HCT116 (cell line): ENCODE measurements around the gene TMEM42. TPM values are rescaled to one million over a fixed set of nuclear protein-coding genes. Genes with fewer than 3 reads are reported as not detected.

Experiments used
- ATAC-seq: fragments of 200-7000 bp; cut with Tn5 transposase; 2 replicates; pipeline ENCODE4 v1.9.1; 2020; ENCODE audit warnings: mild to moderate bottlenecking, moderate library complexity
- BruUV-seq: library from RNA; stranded (reverse); fragments of 400-500 nt; replicated peaks from 2 replicates; lab custom pipeline; 2021; lab: Mats Ljungman, UMichigan
- CTCF ChIA-PET: fragments of 300-600 bp; sonication (Branson Sonifier 250); formaldehyde crosslinking; loops from one replicate; lab custom pipeline; 2021; ENCODE audit warnings: antibody characterized with exemption; lab: Charles Lee
- POLR2A ChIA-PET: fragments of 300-600, 350-600 bp; sonication (Branson Sonifier 250); formaldehyde crosslinking; loops from one replicate; lab custom pipeline; 2021; ENCODE audit warnings: antibody characterized with exemption; lab: Charles Lee
- RAD21 ChIA-PET, 2 experiments: fragments of 300-600 bp; sonication (Branson Sonifier 250); formaldehyde crosslinking; loops; one replicate each; lab custom pipeline; 2023; ENCODE audit warnings: low total read pairs in 2 of 2; ENCODE audit not compliant: uncharacterized antibody in 2 of 2, unreplicated experiment in 2 of 2, low non-redundant PET in 1 of 2; lab: Charles Lee
- DNase-seq: peaks from one replicate; pipeline ENCODE4 v3.0.0-alpha.2; 2010; ENCODE audit warnings: low read depth, low spot score
- H2AFZ ChIP-seq: fragments of 200-600 bp; shearing (Covaris generic), sonication (generic); 2 replicates; pipeline ENCODE4 v1.6.1; 2017; ENCODE audit warnings: low read depth, mixed run types, mixed read lengths, antibody characterized with exemption, low read length; ENCODE audit not compliant: poor library complexity, severe bottlenecking
- H3K27ac ChIP-seq: 2 replicates; pipeline ENCODE4 v1.5.1; 2012; ENCODE audit warnings: low read depth, low read length
- H3K27me3 ChIP-seq: fragments of 200-600 bp; sonication (generic); 2 replicates; pipeline ENCODE4 v1.6.1; 2016; ENCODE audit warnings: mixed run types, low read length, mixed read lengths; ENCODE audit not compliant: insufficient read depth
- H3K36me3 ChIP-seq, 2 experiments: fragments of 200-500 bp in 1 of 2; fragments of 200-600 bp in 1 of 2; sonication (Bioruptor generic) in 1 of 2; sonication (generic) in 1 of 2; 2 replicates each; pipeline versions ENCODE4 v1.5.1 to v1.6.1; 2014 to 2016; ENCODE audit warnings: low read length in 2 of 2, inconsistent platforms in 1 of 2, mixed read lengths in 1 of 2, mixed run types in 1 of 2; ENCODE audit not compliant: insufficient read depth in 2 of 2, control insufficient read depth in 1 of 2
- H3K4me1 ChIP-seq, 2 experiments: fragments of 200-600 bp in 1 of 2; sonication (generic) in 1 of 2; 2 replicates each; pipeline versions ENCODE4 v1.5.1 to v1.6.1; 2012 to 2017; ENCODE audit warnings: low read length in 2 of 2, inconsistent platforms in 1 of 2, mild to moderate bottlenecking in 1 of 2, mixed read lengths in 1 of 2, mixed run types in 1 of 2, moderate library complexity in 1 of 2; ENCODE audit not compliant: insufficient read depth in 2 of 2, control insufficient read depth in 1 of 2
- H3K4me2 ChIP-seq: fragments of 200-600 bp; sonication (generic); 2 replicates; pipeline ENCODE4 v1.6.1; 2017; ENCODE audit warnings: mixed run types, low read length, mixed read lengths
- H3K4me3 ChIP-seq, 2 experiments: fragments of 200-600 bp in 1 of 2; sonication (generic) in 1 of 2; replicated peaks in 1 of 2; 2 replicates each; pipeline ENCODE4 v1.5.1; 2011 to 2016; ENCODE audit warnings: low read length in 2 of 2, control low read depth in 1 of 2, low read depth in 1 of 2, mild to moderate bottlenecking in 1 of 2, mixed read lengths in 1 of 2, mixed run types in 1 of 2
- H3K79me2 ChIP-seq: fragments of 200-600 bp; sonication (generic); 2 replicates; pipeline ENCODE4 v1.6.1; 2017; ENCODE audit warnings: mild to moderate bottlenecking, mixed run types, low read length, moderate library complexity, mixed read lengths; ENCODE audit not compliant: insufficient read depth
- H3K9ac ChIP-seq: fragments of 200-600 bp; sonication (generic); 2 replicates; pipeline ENCODE4 v1.6.1; 2016; ENCODE audit warnings: low read length, mixed read lengths
- H3K9me2 ChIP-seq: fragments of 200-600 bp; sonication (generic), shearing (Covaris generic); 2 replicates; pipeline ENCODE4 v1.6.1; 2017; ENCODE audit warnings: mixed run types, mild to moderate bottlenecking, moderate library complexity; ENCODE audit not compliant: insufficient read depth
- H3K9me3 ChIP-seq, 2 experiments: fragments of 200-500 bp in 1 of 2; fragments of 200-600 bp in 1 of 2; sonication (Bioruptor generic) in 1 of 2; sonication (generic) in 1 of 2; 2 replicates each; pipeline ENCODE4 v1.6.1; 2014 to 2017; ENCODE audit warnings: low read length in 2 of 2, mixed read lengths in 2 of 2, inconsistent platforms in 1 of 2, low read depth in 1 of 2, mild to moderate bottlenecking in 1 of 2, mixed run types in 1 of 2, moderate library complexity in 1 of 2; ENCODE audit not compliant: control insufficient read depth in 1 of 2, insufficient read depth in 1 of 2
- H4K20me1 ChIP-seq: fragments of 200-600 bp; sonication (generic), shearing (Covaris generic); 2 replicates; pipeline ENCODE4 v1.6.1; 2017; ENCODE audit warnings: mixed run types, mild to moderate bottlenecking, moderate library complexity; ENCODE audit not compliant: insufficient read depth
- CBX3 ChIP-seq: IDR thresholded peaks from 2 replicates; pipeline ENCODE4 v1.6.1; 2012; ENCODE audit warnings: low read depth
- CEBPB ChIP-seq: IDR thresholded peaks from 2 replicates; pipeline ENCODE4 v1.6.1; 2012; ENCODE audit warnings: low read depth
- EGR1 ChIP-seq: IDR thresholded peaks from 2 replicates; pipeline ENCODE4 v1.6.1; 2012; ENCODE audit warnings: low read depth
- ELF1 ChIP-seq: IDR thresholded peaks from 2 replicates; pipeline ENCODE4 v1.6.1; 2012; ENCODE audit warnings: low read depth, borderline replicate concordance
- EZH2phosphoT487 ChIP-seq: fragments of 200-600 bp; IDR thresholded peaks from 2 replicates; pipeline ENCODE4 v1.6.1; 2018; ENCODE audit warnings: antibody characterized with exemption, borderline replicate concordance
- FOSL1 ChIP-seq: IDR thresholded peaks from 2 replicates; pipeline ENCODE4 v1.6.1; 2012; ENCODE audit warnings: low read depth
- MAX ChIP-seq: IDR thresholded peaks from 2 replicates; pipeline ENCODE4 v1.6.1; 2012
- POLR2A ChIP-seq: IDR thresholded peaks from 2 replicates; pipeline ENCODE4 v1.7.0; 2011; ENCODE audit warnings: borderline replicate concordance; ENCODE audit not compliant: insufficient read depth, insufficient read length; ENCODE audit errors: extremely low read depth
- POLR2AphosphoS5 ChIP-seq: IDR thresholded peaks from 2 replicates; pipeline ENCODE4 v1.6.1; 2011; ENCODE audit warnings: mild to moderate bottlenecking, low read depth, low read length, moderate library complexity
- REST ChIP-seq: IDR thresholded peaks from 2 replicates; pipeline ENCODE4 v1.6.1; 2012; ENCODE audit warnings: low read depth
- SP1 ChIP-seq: IDR thresholded peaks from 2 replicates; pipeline ENCODE4 v1.6.1; 2012; ENCODE audit warnings: low read depth
- TCF7L2 ChIP-seq: IDR thresholded peaks from 2 replicates; pipeline ENCODE4 v1.7.0; 2011; ENCODE audit warnings: borderline replicate concordance, inconsistent platforms; ENCODE audit not compliant: insufficient read depth, insufficient read length; ENCODE audit errors: extremely low read depth
- ZFX ChIP-seq: fragments of 450-650 bp; IDR thresholded peaks from 2 replicates; pipeline ENCODE4 v1.6.1; 2017
- ZNF274 ChIP-seq: fragments of 200-500 bp; sonication (Bioruptor generic); IDR thresholded peaks from 2 replicates; pipeline ENCODE4 v1.6.1; 2014; ENCODE audit warnings: mild to moderate bottlenecking, low read depth, low read length, inconsistent platforms
- intact Hi-C: fragments of 100-400 bp; cut with micrococcal nuclease; formaldehyde crosslinking; loops from 2 replicates; pipeline ENCODE4 v1.10.0; 2022
- total RNA-seq: library from RNA; stranded (reverse); gene quantifications from one replicate; pipeline ENCODE4 v1.2.1, GENCODE V29; 2021; ENCODE audit not compliant: unreplicated experiment

Gene TMEM42
- total RNA-seq, 1 experiment from 2014 or later: 13.9 TPM

GRCh38 chr3:44860117-44860516 is 1.6 kb upstream of the TMEM42 start (continued):
- TF ChIP-seq EZH2phosphoT487 (no peak), ELF1 (no peak), ZNF274 (no peak), POLR2AphosphoS5 (no peak)

GRCh38 chr3:44862226-44862637 is 520 bp downstream of the TMEM42 start:
- Histone ChIP-seq H3K9ac (peak overlapping the region; percentile 68), H3K9me3 (peaks cover 0 to 4% of the 10 kb centered on the region in 2 experiments; a peak in 2 of 4 replicates), H3K36me3 (peaks cover 0 to 8% of the 10 kb centered on the region in 2 experiments; a peak in 1 of 4 replicates), H3K4me2 (peak overlapping the region; percentile 87), H3K4me3 (peak overlapping the region; percentile 62 to 65), H3K9me2 (no peaks in the 10 kb centered on the region), H2AFZ (no peak overlapping the region), H3K27ac (peak overlapping the region; percentile 60), H4K20me1 (no peaks in the 10 kb centered on the region), H3K27me3 (no peaks in the 10 kb centered on the region), H3K4me1 (peaks cover 9 to 16% of the 10 kb centered on the region in 2 experiments; a peak in 2 of 4 replicates), H3K79me2 (no peaks in the 10 kb centered on the region; the same call in 1 of the 2 replicates)
- CTCF ChIA-PET: no interaction called here
- POLR2A ChIA-PET: interaction anchor here (0.8 kb wide), 1 partner anchor 101 kb away, joined by 3 read pairs; the partner anchor contains the start of genes KIAA1143 and KIF15
- DNase-seq (no peak), ATAC-seq (peak; percentile 65)
- BruUV-seq: no TSS peak
- RAD21 ChIA-PET: no interaction called here
- intact Hi-C loops: no loop called here
- TF ChIP-seq SP1 (no peak), MAX (peak; percentile 72)

- Histone ChIP-seq H4K20me1 (no peaks in the 10 kb centered on the region), H3K4me3 (no peak overlapping the region), H3K79me2 (no peaks in the 10 kb centered on the region; the same call in 1 of the 2 replicates), H2AFZ (no peak overlapping the region), H3K27me3 (no peaks in the 10 kb centered on the region), H3K4me2 (no peak overlapping the region), H3K4me1 (peaks cover 9 to 16% of the 10 kb centered on the region in 2 experiments; a peak in 2 of 4 replicates), H3K27ac (no peak overlapping the region), H3K9ac (no peak overlapping the region), H3K9me2 (no peaks in the 10 kb centered on the region), H3K36me3 (peaks cover 0 to 8% of the 10 kb centered on the region in 2 experiments; a peak in 1 of 4 replicates), H3K9me3 (peaks cover 0 to 4% of the 10 kb centered on the region in 2 experiments; a peak in 1 of 4 replicates)
- ATAC-seq: no peak
- intact Hi-C loops: no loop called here
- no TSS peak for BruUV-seq
- ChIA-PET CTCF (no interaction called here), RAD21 (no interaction called here), POLR2A (no interaction called here)
- DNase-seq: no peak
- TF ChIP-seq EZH2phosphoT487 (no peak), ZNF274 (no peak), FOSL1 (no peak), CBX3 (no peak), TCF7L2 (no peak), REST (no peak), ZFX (no peak), EGR1 (no peak), CEBPB (no peak), POLR2A (no peak)
Measured at GRCh38 chr3:44865272-44866035, 3.7 kb downstream of the TMEM42 start.
